ENCODE data around the gene MAPK11. TPM values are rescaled to one million over a fixed set of nuclear protein-coding genes. Genes with fewer than 3 reads are reported as not detected.

MAPK11 gene
- total RNA-seq, 1 experiment from 2014 or later: 5.5 TPM

DNA sequence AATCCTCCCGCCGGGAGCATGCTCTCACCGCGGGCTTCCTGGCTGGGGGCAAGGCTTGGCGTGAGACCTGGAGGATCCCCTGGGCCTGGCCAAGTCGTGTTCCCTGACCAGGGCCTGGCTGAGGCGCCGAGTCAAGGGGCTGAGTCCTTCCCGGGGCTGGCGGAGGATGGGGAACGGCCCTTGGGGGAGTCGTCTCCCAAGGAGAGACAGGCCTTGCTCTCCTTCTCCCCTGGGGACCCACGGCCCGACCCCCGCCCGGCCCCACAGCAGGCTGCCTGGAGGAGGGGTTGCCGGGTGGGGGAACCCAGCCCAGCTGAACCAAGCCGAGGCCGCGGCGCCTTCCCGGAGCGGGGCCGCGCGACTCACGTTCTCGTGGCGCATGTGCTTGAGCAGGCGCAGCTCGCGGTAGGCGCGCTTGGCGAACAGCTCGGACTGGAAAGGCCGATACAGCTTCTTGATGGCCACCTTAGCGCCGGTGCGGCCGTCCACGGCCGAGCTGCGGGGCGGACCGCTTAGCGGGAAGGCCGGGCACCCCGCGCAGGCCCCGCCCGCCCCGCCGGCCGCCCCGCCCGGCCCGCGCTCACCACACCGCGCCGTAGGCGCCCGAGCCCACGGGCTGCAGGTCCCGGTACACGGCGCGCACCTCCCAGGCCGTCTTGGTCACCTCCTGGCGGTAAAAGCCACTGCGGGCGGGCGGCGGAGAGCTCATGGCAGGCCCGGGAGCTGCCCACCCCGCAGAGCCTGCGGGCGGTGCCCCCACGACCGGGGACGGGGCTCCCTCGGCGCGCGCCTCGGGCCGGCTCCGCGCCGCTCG is 9.2 kb downstream of the MAPK11 start:
- intact Hi-C loops (cut with micrococcal nuclease; ENCODE audit: unreplicated experiment): no loop called here
- no TSS peak for BruUV-seq (replicated peaks)
- H2AFZ ChIP-seq: peak overlapping the region; percentile 85
- H3F3A ChIP-seq (ENCODE audit: insufficient read depth, low read depth): peaks cover 22% of the 10 kb centered on the region
- H3K4me1 ChIP-seq (replicated peaks; ENCODE audit: insufficient read depth): peaks cover 30% of the 10 kb centered on the region
- no peaks in the 10 kb centered on the region for H3K9me2 ChIP-seq (ENCODE audit: insufficient read depth)
- no peaks in the 10 kb centered on the region for H3K9me3 ChIP-seq (ENCODE audit: insufficient read depth, low read depth)
- H3K4me2 ChIP-seq: peak overlapping the region; percentile 92
- POLR2A ChIA-PET (ENCODE audit: unreplicated experiment): interaction anchor here (0.7 kb wide), 1 partner anchor 46 kb away, joined by 3 read pairs; the partner anchor contains the start of gene PLXNB2
- CTCF ChIA-PET: no interaction called here
- H3K79me2 ChIP-seq (ENCODE audit: low read depth): peaks cover 23% of the 10 kb centered on the region
- peak overlapping the region; percentile 62 for H3K4me3 ChIP-seq
- no peak overlapping the region for H3K27ac ChIP-seq
- DNase-seq: peak in 1 of 2 experiments; percentile 52
- H3K27me3 ChIP-seq (ENCODE audit: insufficient read depth, low read depth): no peaks in the 10 kb centered on the region
- TF ChIP-seq, protein P1, sequence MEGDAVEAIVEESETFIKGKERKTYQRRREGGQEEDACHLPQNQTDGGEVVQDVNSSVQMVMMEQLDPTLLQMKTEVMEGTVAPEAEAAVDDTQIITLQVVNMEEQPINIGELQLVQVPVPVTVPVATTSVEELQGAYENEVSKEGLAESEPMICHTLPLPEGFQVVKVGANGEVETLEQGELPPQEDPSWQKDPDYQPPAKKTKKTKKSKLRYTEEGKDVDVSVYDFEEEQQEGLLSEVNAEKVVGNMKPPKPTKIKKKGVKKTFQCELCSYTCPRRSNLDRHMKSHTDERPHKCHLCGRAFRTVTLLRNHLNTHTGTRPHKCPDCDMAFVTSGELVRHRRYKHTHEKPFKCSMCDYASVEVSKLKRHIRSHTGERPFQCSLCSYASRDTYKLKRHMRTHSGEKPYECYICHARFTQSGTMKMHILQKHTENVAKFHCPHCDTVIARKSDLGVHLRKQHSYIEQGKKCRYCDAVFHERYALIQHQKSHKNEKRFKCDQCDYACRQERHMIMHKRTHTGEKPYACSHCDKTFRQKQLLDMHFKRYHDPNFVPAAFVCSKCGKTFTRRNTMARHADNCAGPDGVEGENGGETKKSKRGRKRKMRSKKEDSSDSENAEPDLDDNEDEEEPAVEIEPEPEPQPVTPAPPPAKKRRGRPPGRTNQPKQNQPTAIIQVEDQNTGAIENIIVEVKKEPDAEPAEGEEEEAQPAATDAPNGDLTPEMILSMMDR (conservative IDR thresholded peaks at IDR 0.05): no peak
- no peak for TF ChIP-seq EZH2 (IDR thresholded peaks at IDR 0.05; ENCODE audit: low read depth)
- 0 out of 2 replicates have a peak, but pooled peaks cover 3% of the 10 kb centered on the region for H3K36me3 ChIP-seq (ENCODE audit: low read depth)
- H4K20me1 ChIP-seq (ENCODE audit: insufficient read depth): peaks cover 3% of the 10 kb centered on the region

DNA sequence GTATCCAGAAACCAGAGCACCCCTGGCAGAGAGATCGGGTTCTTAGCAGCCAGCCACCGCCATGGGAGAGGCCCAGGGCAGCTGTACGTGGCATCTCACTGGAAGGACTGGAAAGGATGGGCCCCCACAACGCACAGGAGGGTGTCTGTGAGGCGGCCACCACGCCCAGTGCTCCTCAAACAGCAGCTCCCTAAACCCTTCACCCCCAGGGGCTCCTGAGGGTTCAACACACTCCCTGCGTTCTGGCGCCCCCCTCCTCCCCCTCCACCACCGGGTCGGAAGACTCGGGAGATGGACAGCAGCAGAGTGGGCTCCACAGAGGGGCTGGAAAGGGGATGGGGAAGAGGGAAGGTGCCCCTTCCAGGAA is 9.8 kb downstream of the MAPK11 start:
- H3K9me3 ChIP-seq (ENCODE audit: insufficient read depth, low read depth): no peaks in the 10 kb centered on the region
- H2AFZ ChIP-seq: peak overlapping the region; percentile 85
- DNase-seq: no peak
- POLR2A ChIA-PET (ENCODE audit: unreplicated experiment): interaction anchor here (0.7 kb wide), 1 partner anchor 47 kb away, joined by 3 read pairs; the partner anchor contains the start of gene PLXNB2
- CTCF ChIA-PET: interaction anchor here (0.6 kb wide), 1 partner anchor 17 kb away, joined by 6 read pairs; no protein-coding TSS in a partner anchor
- peak overlapping the region; percentile 92 for H3K4me2 ChIP-seq
- no peaks in the 10 kb centered on the region for H3K9me2 ChIP-seq (ENCODE audit: insufficient read depth)
- peaks cover 23% of the 10 kb centered on the region for H3K79me2 ChIP-seq (ENCODE audit: low read depth)
- peak overlapping the region; percentile 62 for H3K4me3 ChIP-seq
- BruUV-seq (replicated peaks): TSS peak; percentile 29
- H3K36me3 ChIP-seq (ENCODE audit: low read depth): 0 out of 2 replicates have a peak, but pooled peaks cover 3% of the 10 kb centered on the region
- intact Hi-C loops (cut with micrococcal nuclease; ENCODE audit: unreplicated experiment): no loop called here
- H4K20me1 ChIP-seq (ENCODE audit: insufficient read depth): peaks cover 3% of the 10 kb centered on the region
- peaks cover 30% of the 10 kb centered on the region for H3K4me1 ChIP-seq (replicated peaks; ENCODE audit: insufficient read depth)
- TF ChIP-seq, protein P1 (conservative IDR thresholded peaks at IDR 0.05): no peak
- no peak for TF ChIP-seq EZH2 (IDR thresholded peaks at IDR 0.05; ENCODE audit: low read depth)
- no peaks in the 10 kb centered on the region for H3K27me3 ChIP-seq (ENCODE audit: insufficient read depth, low read depth)
- peaks cover 22% of the 10 kb centered on the region for H3F3A ChIP-seq (ENCODE audit: insufficient read depth, low read depth)
- H3K27ac ChIP-seq: no peak overlapping the region

DNA sequence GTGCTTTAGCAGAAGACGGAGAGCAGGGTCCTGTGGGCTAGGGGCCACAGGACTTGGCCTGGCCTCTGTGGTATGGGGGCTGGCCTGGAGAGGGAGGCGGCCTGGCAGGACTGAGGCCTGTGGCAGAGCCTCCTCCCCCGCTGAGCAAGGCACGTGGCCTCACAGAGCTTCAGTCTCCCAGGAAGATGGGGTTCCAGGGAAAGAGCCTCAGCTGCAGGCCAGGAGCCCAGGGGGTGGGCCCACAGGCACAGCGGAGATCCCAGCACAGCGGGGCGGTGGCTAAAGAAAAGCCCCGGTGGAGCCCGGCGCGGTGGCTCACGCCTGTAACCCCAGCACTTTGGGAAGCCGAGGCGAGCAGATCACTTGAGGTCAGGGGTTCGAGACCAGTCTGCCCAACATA is 10.9 kb downstream of the MAPK11 start:
- H3K36me3 ChIP-seq (ENCODE audit: low read depth): 0 out of 2 replicates have a peak, but pooled peaks cover 3% of the 10 kb centered on the region
- CTCF ChIA-PET: no interaction called here
- no peak overlapping the region for H3K27ac ChIP-seq
- BruUV-seq (replicated peaks): no TSS peak
- H3K9me2 ChIP-seq (ENCODE audit: insufficient read depth): no peaks in the 10 kb centered on the region
- peaks cover 23% of the 10 kb centered on the region for H3K79me2 ChIP-seq (ENCODE audit: low read depth)
- intact Hi-C loops (cut with micrococcal nuclease; ENCODE audit: unreplicated experiment): no loop called here
- no peak for DNase-seq
- no peak overlapping the region for H3K4me3 ChIP-seq
- TF ChIP-seq EZH2 (IDR thresholded peaks at IDR 0.05; ENCODE audit: low read depth): no peak
- TF ChIP-seq, protein P1 (conservative IDR thresholded peaks at IDR 0.05): no peak
- H2AFZ ChIP-seq: no peak overlapping the region
- H3K9me3 ChIP-seq (ENCODE audit: insufficient read depth, low read depth): no peaks in the 10 kb centered on the region
- POLR2A ChIA-PET (ENCODE audit: unreplicated experiment): no interaction called here
- peaks cover 27% of the 10 kb centered on the region for H3F3A ChIP-seq (ENCODE audit: insufficient read depth, low read depth)
- peaks cover 3% of the 10 kb centered on the region for H4K20me1 ChIP-seq (ENCODE audit: insufficient read depth)
- H3K4me2 ChIP-seq: no peak overlapping the region
- peaks cover 30% of the 10 kb centered on the region for H3K4me1 ChIP-seq (replicated peaks; ENCODE audit: insufficient read depth)
- H3K27me3 ChIP-seq (ENCODE audit: insufficient read depth, low read depth): no peaks in the 10 kb centered on the region

Data from PC-9 (cell line).